Endothelial cell of umbilical vein (primary cell): ENCODE measurements around the gene ATP4A. TPM values are rescaled to one million over a fixed set of nuclear protein-coding genes. Genes with fewer than 3 reads are reported as not detected.

ENCODE experiments used
- BruUV-seq: library from RNA; stranded (reverse); fragments of 400-500 nt; replicated peaks from 2 replicates; lab custom pipeline; 2021; lab: Mats Ljungman, UMichigan
- CTCF ChIA-PET: fragments of 300-600, 350-600 bp; sonication (Branson Sonifier 250); formaldehyde crosslinking; loops from one replicate; lab custom pipeline; 2021; ENCODE audit warnings: antibody characterized with exemption, inconsistent platforms; lab: Charles Lee
- POLR2A ChIA-PET: fragments of 300-600, 350-600 bp; sonication (Branson Sonifier 250); formaldehyde crosslinking; loops from one replicate; lab custom pipeline; 2021; ENCODE audit warnings: antibody characterized with exemption, inconsistent platforms; lab: Charles Lee
- DNase-seq: peaks from one replicate; pipeline ENCODE4 v3.0.0-alpha.2; 2011; ENCODE audit warnings: low read depth, low spot score
- FAIRE-seq: peaks from 2 replicates; lab custom pipeline; 2011; peaks lifted over from hg19 to GRCh38; lab: Jason Lieb, UNC
- H2AFZ ChIP-seq: 2 replicates; pipeline ENCODE4 v1.6.0; 2012; ENCODE audit warnings: low read depth, low read length, control low read depth, inconsistent platforms
- H3K27ac ChIP-seq: 2 replicates; pipeline ENCODE4 v1.5.1; 2011; ENCODE audit warnings: low read depth, mild to moderate bottlenecking, control low read depth, low read length, moderate library complexity; ENCODE audit not compliant: insufficient read depth
- H3K27me3 ChIP-seq, 2 experiments: 2 replicates each; pipeline versions ENCODE4 v1.6.0 to v1.6.1; 2011; ENCODE audit warnings: low read length in 2 of 2, mixed read lengths in 1 of 2; ENCODE audit not compliant: control insufficient read depth in 2 of 2, insufficient read depth in 2 of 2
- H3K36me3 ChIP-seq, 2 experiments: 2 replicates in 1 of 2; 3 replicates in 1 of 2; pipeline ENCODE4 v1.5.1; 2011; ENCODE audit warnings: low read length in 2 of 2, mild to moderate bottlenecking in 1 of 2, moderate library complexity in 1 of 2; ENCODE audit not compliant: control insufficient read depth in 2 of 2, insufficient read depth in 2 of 2; ENCODE audit errors: extremely low read depth in 1 of 2
- H3K4me1 ChIP-seq: 3 replicates; pipeline ENCODE4 v1.5.1; 2011; ENCODE audit warnings: mild to moderate bottlenecking, low read length; ENCODE audit not compliant: control insufficient read depth, insufficient read depth; ENCODE audit errors: extremely low read depth
- H3K4me2 ChIP-seq: 2 replicates; pipeline ENCODE4 v1.6.1; 2011; ENCODE audit warnings: low read length, control low read depth, mixed read lengths; ENCODE audit not compliant: insufficient read depth
- H3K4me3 ChIP-seq, 3 experiments: fragments of 200-600 bp in 1 of 3; sonication (generic), shearing (Covaris generic) in 1 of 3; replicated peaks in 1 of 3; 2 replicates each; pipeline ENCODE4 v1.5.1; 2011 to 2016; ENCODE audit warnings: control low read depth in 3 of 3, low read length in 3 of 3, mild to moderate bottlenecking in 2 of 3, inconsistent platforms in 1 of 3, low read depth in 1 of 3, moderate library complexity in 1 of 3; ENCODE audit not compliant: insufficient read depth in 1 of 3
- H3K79me2 ChIP-seq: 2 replicates; pipeline ENCODE4 v1.6.0; 2012; ENCODE audit warnings: low read length, inconsistent platforms; ENCODE audit not compliant: control insufficient read depth, insufficient read depth
- H3K9ac ChIP-seq: replicated peaks from 2 replicates; pipeline ENCODE3; 2011; ENCODE audit warnings: low read length, control low read depth; ENCODE audit not compliant: insufficient read depth; ENCODE audit errors: extremely low read depth
- H3K9me1 ChIP-seq: replicated peaks from 3 replicates; pipeline ENCODE4 v1.6.0; 2011; ENCODE audit warnings: mild to moderate bottlenecking, low read length; ENCODE audit not compliant: control insufficient read depth, insufficient read depth; ENCODE audit errors: extremely low read depth
- H3K9me3 ChIP-seq: replicated peaks from 2 replicates; pipeline ENCODE4 v1.5.1; 2012; ENCODE audit warnings: low read length, inconsistent platforms; ENCODE audit not compliant: control insufficient read depth, insufficient read depth
- H4K20me1 ChIP-seq: replicated peaks from 2 replicates; pipeline ENCODE3; 2011; ENCODE audit warnings: mild to moderate bottlenecking, low read length; ENCODE audit not compliant: control insufficient read depth, insufficient read depth; ENCODE audit errors: extremely low read depth
- EZH2 ChIP-seq: IDR thresholded peaks from 2 replicates; pipeline ENCODE4 v1.6.1; 2012; ENCODE audit warnings: borderline replicate concordance, low read depth, mild to moderate bottlenecking, moderate library complexity, low read length, inconsistent platforms; ENCODE audit not compliant: severe bottlenecking
- FOS ChIP-seq: IDR thresholded peaks from 2 replicates; pipeline ENCODE4 v1.6.1; 2011; ENCODE audit warnings: mild to moderate bottlenecking, low read length, moderate library complexity, borderline replicate concordance; ENCODE audit not compliant: insufficient read depth
- GATA2 ChIP-seq: IDR thresholded peaks from 2 replicates; pipeline ENCODE4 v1.7.0; 2011; ENCODE audit warnings: low read depth, mild to moderate bottlenecking, moderate library complexity, mixed read lengths, low read length; ENCODE audit not compliant: insufficient read length, insufficient read depth
- JUN ChIP-seq: IDR thresholded peaks from 2 replicates; pipeline ENCODE4 v1.6.1; 2011; ENCODE audit warnings: borderline replicate concordance, low read depth; ENCODE audit not compliant: insufficient read length, insufficient read depth
- MAX ChIP-seq: IDR thresholded peaks from 2 replicates; pipeline ENCODE4 v1.6.1; 2011; ENCODE audit not compliant: insufficient read depth, insufficient read length
- MYC ChIP-seq: IDR thresholded peaks from one replicate; pipeline ENCODE4 v1.6.1; 2011; ENCODE audit warnings: mild to moderate bottlenecking, low read depth, low read length
- POLR2A ChIP-seq: IDR thresholded peaks from 2 replicates; pipeline ENCODE4 v1.6.1; 2012; ENCODE audit warnings: low read depth, mild to moderate bottlenecking, control low read depth, low read length
- POLR2AphosphoS5 ChIP-seq: IDR thresholded peaks from 2 replicates; pipeline ENCODE4 v1.6.1; 2012; ENCODE audit warnings: low read depth, mild to moderate bottlenecking, control low read depth, low read length, moderate library complexity; ENCODE audit not compliant: insufficient read depth
- dilution Hi-C: fragments of 300-500 bp; cut with MboI; formaldehyde crosslinking; loops from one replicate; pipeline ENCODE4 v1.15.0; 2019; ENCODE audit warnings: low sequenced_read_pairs; ENCODE audit not compliant: extremely low pct_ligation_motif_present
- intact Hi-C: fragments of 100-400 bp; cut with micrococcal nuclease; formaldehyde crosslinking; loops from one replicate; pipeline ENCODE4 v1.10.0; 2022
- polyA plus RNA-seq, 4 experiments: library from polyadenylated mRNA; depleted of rRNA in 3 of 4; stranded (reverse) in 3 of 4; unstranded in 1 of 4; fragments of >200 nt; gene quantifications; 2 replicates each; pipeline versions ENCODE4 v1.2.1 to v1.2.3, GENCODE V29; 2011 to 2012; ENCODE audit warnings: missing spikeins in 1 of 4
- total RNA-seq: library from RNA; stranded (reverse); gene quantifications from 2 replicates; pipeline ENCODE4 v1.2.3, GENCODE V29; 2021
- TF ChIP-seq, protein P1 (sequence below), 2 donors: IDR thresholded peaks; 1 replicate in 1 of 2; 2 replicates in 1 of 2; pipeline ENCODE4 v1.5.1; 2011; ENCODE audit warnings: low read length in 2 of 2, mild to moderate bottlenecking in 2 of 2, moderate library complexity in 2 of 2, control low read depth in 1 of 2, inconsistent platforms in 1 of 2, low read depth in 1 of 2; ENCODE audit not compliant: insufficient read depth in 1 of 2; ENCODE audit errors: extremely low read depth in 1 of 2

ATP4A gene
- total and polyA plus RNA-seq, 2 donors (not counting 3 experiments of a cell fraction or from before 2014, with no cell fraction given) = not detected

GRCh38 chr19:35552534-35553384 lies 10.7 kb downstream of the ATP4A start:
- intact Hi-C loops = no loop called here
- Histone ChIP-seq H2AFZ (no peak overlapping the region), H3K4me3 (no peak overlapping the region), H3K36me3 (no peaks in the 10 kb centered on the region), H3K9ac (no peak overlapping the region), H3K9me1 (no peaks in the 10 kb centered on the region), H3K4me1 (no peaks in the 10 kb centered on the region), H3K79me2 (no peaks in the 10 kb centered on the region), H3K4me2 (no peak overlapping the region), H3K27me3 (no peaks in the 10 kb centered on the region), H4K20me1 (no peaks in the 10 kb centered on the region), H3K27ac (no peak overlapping the region), H3K9me3 (no peaks in the 10 kb centered on the region)
- FAIRE-seq (no peak), DNase-seq (no peak)
- TF ChIP-seq POLR2AphosphoS5 (no peak), MYC (no peak), EZH2 (no peak), MAX (no peak), GATA2 (no peak), JUN (no peak), FOS (no peak), POLR2A (no peak)
- TF ChIP-seq, protein P1, sequence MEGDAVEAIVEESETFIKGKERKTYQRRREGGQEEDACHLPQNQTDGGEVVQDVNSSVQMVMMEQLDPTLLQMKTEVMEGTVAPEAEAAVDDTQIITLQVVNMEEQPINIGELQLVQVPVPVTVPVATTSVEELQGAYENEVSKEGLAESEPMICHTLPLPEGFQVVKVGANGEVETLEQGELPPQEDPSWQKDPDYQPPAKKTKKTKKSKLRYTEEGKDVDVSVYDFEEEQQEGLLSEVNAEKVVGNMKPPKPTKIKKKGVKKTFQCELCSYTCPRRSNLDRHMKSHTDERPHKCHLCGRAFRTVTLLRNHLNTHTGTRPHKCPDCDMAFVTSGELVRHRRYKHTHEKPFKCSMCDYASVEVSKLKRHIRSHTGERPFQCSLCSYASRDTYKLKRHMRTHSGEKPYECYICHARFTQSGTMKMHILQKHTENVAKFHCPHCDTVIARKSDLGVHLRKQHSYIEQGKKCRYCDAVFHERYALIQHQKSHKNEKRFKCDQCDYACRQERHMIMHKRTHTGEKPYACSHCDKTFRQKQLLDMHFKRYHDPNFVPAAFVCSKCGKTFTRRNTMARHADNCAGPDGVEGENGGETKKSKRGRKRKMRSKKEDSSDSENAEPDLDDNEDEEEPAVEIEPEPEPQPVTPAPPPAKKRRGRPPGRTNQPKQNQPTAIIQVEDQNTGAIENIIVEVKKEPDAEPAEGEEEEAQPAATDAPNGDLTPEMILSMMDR (IDR thresholded peaks at IDR 0.05; ENCODE audit: extremely low read depth in 1 of 2, insufficient read depth in 1 of 2, low read depth in 1 of 2, low read length in 2 of 2) = no peak
- POLR2A ChIA-PET = no interaction called here
- dilution Hi-C loops = no loop called here
- BruUV-seq = no TSS peak
- CTCF ChIA-PET = interaction anchor here (1.7 kb wide), 1 partner anchor 43 kb away, joined by 4 read pairs; no protein-coding TSS in a partner anchor
